HG03097 (cell line): Measurements from ENCODE around the gene KRT72.

Experiments
- ATAC-seq: cut with Tn5 transposase; IDR thresholded peaks from one replicate; pipeline ENCODE4 v1.9.1; 2021; ENCODE audit not compliant: unreplicated experiment, low FRiP score

Gene KRT72

DNA sequence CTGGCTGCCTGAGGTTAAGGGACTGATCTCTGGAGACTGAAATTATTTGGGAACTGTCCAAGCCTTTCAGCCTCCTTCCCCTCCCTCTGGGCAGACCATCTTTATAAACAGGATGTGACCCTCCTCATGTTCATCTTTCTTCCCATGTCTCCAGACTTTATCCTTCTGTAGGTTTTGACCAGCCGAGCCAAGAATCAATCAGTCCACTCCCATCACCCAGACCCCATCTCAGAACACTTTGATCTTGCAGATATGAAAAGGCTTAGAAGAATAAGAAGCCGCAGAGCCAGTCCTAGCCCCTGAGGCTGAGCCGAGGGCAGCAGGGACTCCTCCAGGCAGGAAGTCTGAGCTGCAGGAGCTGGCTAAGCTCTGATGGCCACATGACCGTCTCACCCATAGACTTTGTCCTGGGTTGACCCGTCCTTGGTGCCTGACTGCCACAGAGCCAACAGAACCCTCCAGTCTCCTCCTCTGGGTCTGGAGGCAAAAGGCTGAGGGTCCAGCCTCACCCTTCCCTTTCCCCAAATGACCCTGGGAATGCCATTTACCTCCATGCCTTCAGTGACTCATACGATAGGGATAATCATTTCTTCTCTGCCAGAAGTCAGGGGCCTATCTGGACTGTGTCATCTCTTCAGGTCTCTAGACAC, 49.9 kb downstream of the KRT72 start:
- no peak for ATAC-seq

DNA sequence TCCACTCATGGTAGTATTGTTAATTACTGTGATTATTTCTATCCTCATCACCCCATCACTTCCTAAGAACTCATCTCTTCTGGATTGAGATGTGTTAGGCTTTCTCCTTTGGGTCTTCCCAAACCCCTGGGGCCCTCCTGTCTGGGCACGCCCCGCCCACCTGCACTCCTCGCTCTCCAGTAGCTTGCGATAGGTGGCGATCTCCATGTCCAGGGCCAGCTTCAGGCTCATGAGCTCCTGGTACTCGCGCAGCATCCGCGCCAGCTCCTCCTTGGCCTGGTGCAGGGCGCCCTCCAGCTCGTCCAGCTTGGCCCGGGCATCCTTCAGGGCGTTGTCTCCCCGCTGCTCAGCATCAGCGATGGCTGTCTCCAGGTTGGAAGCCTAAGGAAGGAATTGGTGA, 55.1 kb downstream of the KRT72 start:
- no peak for ATAC-seq

DNA sequence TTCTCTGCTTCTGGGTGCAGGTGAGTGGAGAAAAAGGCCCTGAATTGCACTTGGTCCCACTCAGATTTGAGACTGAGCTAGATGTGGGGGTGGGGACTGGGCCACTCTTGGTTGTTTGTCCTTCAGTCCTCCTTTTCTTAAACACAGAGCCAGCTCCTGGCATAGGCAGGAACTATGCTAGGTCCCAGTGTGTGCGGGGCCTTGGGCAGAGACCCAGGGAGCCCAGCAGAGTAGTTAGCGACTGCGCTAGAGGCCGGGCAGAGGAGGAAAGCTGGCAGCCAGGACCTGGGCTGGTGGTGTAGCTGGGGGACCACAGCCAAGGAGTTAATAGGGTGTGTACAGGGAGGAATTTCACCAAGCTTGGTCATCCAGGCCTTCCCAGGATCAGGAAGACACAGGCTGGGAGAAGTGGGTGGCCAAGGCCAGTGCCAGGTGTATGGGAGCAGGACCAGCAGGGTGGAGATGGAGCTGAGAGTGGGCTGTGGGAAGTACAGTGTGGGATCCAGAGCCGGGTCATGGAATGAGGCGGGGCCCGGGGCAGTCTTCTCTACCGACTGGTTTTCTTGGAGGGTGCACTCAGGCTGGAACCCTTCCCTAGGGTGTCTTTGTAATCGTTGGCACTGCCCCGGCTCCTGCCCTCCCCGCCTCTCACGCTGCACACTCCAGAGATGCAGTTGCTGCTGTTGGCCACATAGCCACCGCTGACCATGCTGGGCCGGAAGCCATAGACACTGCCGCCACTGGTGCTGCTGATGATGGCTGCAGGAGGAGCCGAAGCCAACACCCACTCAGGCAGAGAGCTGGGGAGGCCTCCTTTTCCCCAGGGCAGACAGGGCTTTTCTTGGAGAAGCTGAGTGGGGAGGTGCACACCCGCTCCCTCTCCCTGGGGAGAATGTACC, 57.0 kb downstream of the KRT72 start:
- ATAC-seq, result no peak

DNA sequence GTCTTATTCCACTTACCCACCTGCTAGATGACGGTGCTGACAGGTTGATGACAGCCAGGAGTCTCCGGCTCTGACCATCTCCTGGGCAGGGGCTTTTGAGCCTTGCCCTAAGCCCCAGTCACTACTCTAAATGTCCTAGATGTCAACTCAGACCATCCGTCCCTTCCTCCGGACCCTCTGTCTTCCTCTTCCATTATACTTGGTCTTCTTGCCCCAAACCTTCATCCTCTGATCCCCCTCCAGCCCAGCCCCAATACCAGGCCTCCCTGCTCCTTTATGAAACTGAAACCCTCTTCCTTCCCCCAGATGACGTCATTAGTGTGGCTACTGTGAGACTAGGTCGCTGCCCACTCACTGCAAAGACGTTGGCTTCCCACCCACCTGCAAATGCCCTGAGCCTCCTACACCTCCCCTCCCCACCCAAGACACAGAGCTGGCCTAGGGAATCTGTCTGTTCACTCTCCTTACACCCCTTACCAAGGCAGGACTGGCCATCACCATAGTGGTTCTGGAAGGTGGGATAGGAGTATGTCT, 58.4 kb downstream of the KRT72 start:
- ATAC-seq, result no peak

DNA sequence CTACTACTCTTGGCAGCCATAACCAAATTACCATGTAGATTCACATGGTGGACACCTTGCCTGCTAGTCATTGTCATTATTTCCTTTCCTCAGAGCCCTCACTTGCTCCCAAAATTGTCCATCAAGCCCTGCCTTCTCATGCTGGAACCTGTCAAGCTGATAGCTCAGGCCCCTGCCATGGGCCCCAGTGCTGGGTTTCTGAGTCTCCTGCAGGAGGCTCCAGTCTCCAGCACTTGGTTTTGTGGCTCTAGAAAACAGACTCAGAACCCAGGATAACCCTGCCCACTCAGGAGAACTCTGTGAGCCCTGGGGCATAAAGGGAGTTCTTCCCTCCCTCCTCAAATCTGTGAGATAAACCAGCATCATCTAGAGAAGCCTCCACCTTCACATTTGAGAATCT, 59.1 kb downstream of the KRT72 start:
- ATAC-seq, result no peak

DNA sequence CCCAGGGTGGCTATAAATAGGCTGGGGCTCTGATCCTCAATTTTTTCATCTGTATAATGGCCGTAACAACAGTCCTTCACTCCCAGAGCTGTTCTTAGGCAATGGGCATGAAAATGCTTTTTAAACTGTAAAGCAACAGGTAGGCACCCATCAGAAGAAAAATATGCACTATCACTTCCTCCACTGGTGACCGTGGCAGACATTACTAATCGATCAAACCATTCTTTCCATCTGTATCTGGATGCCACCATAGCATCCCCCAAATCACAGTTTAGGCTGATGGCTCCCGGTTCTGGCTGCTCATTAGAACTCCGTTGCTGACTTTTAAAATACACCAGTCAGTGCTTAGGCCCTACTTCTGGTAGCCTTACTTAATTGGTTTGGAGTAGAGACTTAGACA, 59.6 kb downstream of the KRT72 start:
- ATAC-seq, result no peak

DNA sequence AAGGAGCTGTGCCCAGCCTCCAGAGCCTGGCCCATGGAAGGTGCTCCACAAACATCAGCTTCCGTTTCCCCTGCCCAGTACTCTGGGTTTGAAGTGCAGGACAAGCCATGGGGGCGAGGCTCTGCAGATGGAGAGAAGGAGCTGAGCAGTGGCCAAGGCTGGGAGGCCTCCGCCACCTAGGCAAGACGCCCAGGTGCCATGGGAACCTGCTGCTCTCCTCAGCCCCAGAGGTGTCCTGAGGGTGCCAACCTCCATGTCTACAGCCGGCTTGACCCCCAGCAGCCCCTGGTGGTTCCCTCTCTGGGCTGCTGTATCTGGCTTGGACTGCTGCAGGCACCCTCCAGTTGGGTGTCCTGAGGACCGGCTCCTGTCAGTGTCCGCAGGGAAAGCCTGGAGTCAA, 60.7 kb downstream of the KRT72 start:
- no peak for ATAC-seq

DNA sequence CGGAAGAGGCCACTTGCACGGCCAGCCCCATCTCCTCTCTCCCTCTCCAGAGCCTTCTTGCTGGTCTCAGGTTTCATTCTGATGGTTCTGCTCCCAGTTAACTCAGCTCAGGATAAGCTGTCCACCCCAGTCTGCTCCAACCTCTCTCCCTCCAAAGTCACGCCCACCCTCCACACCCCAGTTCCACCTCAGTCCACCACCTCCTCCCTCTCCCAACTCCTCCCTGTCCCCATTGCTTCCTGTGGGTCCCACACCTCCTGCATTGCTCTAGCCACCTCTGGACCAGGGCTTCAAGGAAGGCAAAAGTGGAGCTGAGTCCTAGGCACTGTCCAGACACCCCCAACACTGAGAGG, 61.5 kb downstream of the KRT72 start:
- no peak for ATAC-seq

DNA sequence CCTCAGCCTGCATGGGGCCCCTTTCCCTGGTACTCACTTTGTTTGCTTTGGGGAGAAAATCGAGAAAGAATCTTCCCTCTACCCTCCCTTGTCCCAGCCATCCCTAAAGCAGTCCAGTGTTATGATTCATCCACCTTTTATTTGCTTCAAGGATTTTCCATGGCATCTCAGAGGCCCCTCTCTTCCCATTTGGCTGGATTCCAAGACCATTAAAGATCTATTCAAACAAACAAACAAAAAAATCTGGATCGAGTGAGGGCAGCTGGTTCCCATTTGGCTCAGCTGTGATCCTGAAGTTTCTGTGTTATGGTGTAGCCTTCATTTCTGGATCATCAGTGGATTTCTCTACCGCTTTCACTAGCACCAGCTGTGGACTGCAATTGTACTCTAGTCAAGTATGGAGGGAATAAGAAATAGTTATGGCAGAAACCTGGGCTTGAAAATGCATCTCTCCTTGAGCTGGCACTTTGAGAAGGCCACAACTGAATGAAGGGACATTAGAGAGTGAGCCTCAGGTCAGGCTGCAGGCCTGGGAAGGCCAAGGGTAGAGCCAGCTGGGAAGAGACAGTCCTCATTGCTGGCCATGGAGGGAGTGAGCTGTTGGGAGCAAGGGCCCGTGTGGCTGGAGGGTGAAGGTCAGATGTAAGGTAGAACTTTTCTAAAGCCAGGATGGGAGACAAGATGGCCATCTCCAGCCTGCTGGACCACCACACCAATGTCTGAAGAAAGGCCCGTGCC, 62.0 kb downstream of the KRT72 start:
- ATAC-seq, result no peak

DNA sequence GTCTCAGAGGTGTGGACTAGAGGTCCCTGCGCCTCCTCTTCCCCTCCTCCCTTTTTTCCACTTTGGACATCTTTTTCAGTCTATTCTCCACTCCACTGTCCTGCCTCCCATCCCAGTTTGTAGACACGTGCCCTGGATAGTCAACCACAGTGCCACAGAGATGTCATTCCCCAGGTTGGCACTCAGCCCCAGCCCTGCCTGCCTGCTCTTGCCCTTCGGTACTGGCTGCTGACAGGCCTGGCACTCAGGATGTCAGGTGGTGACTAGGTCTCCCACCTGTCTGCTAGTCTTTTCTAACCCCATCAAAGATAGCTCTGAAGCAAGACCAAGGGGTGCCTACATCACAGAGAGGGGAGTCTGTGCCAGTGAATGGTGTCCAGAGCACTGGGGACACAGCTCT, 64.2 kb downstream of the KRT72 start:
- ATAC-seq, result no peak
